ENCODE results near the gene HEG1.

The HEG1 gene

GRCh38 chr3:125006291-125006731 lies 49.5 kb downstream of the HEG1 start:
- DNase-seq: no peak

- no peak for DNase-seq
Measured at GRCh38 chr3:125005676-125006075, 50.1 kb downstream of the HEG1 start.

GRCh38 chr3:125005222-125005621 lies 50.6 kb downstream of the HEG1 start:
- DNase-seq: peak; percentile 7 to 30

- DNase-seq: no peak
Measured at GRCh38 chr3:125003859-125004595, 51.8 kb downstream of the HEG1 start.

GRCh38 chr3:125003369-125003853 lies 52.4 kb downstream of the HEG1 start:
- DNase-seq: no peak

- DNase-seq: no peak
Measured at GRCh38 chr3:125002414-125003368, 53.1 kb downstream of the HEG1 start.

- no peak for DNase-seq
Measured at GRCh38 chr3:125001557-125002413, 54.0 kb downstream of the HEG1 start.

GRCh38 chr3:125000661-125001060 lies 55.1 kb downstream of the HEG1 start:
- no peak for DNase-seq

- peak in 1 of 2 donors; percentile 9 for DNase-seq
Measured at GRCh38 chr3:124999897-125000435, 55.8 kb downstream of the HEG1 start.

GRCh38 chr3:124999317-124999716 lies 56.5 kb downstream of the HEG1 start:
- no peak for DNase-seq

- DNase-seq: no peak
Measured at GRCh38 chr3:124998247-124998630, 57.6 kb downstream of the HEG1 start.

GRCh38 chr3:124997303-124998246 lies 58.2 kb downstream of the HEG1 start:
- no peak for DNase-seq

GRCh38 chr3:124995460-124995994 lies 60.3 kb downstream of the HEG1 start:
- DNase-seq: peak; percentile 36 to 63

GRCh38 chr3:124993466-124993865 lies 62.3 kb downstream of the HEG1 start:
- DNase-seq: no peak

GRCh38 chr3:124992041-124992440 lies 63.8 kb downstream of the HEG1 start:
- DNase-seq: no peak

GRCh38 chr3:124986192-124987143 lies 69.3 kb downstream of the HEG1 start:
- peak in 1 of 2 donors; percentile 14 for DNase-seq

- peak; percentile 38 to 71 for DNase-seq
Measured at GRCh38 chr3:124985349-124985748, 70.4 kb downstream of the HEG1 start.

- peak in 1 of 2 donors; percentile 10 for DNase-seq
Measured at GRCh38 chr3:124984754-124985153, 71.0 kb downstream of the HEG1 start.

- DNase-seq: no peak
Measured at GRCh38 chr3:124982855-124983254, 72.9 kb downstream of the HEG1 start.

- DNase-seq: no peak
Measured at GRCh38 chr3:124981472-124981871, 74.3 kb downstream of the HEG1 start.

All from inflammatory macrophage treated with lipopolysaccharide for 1 hour (primary cell).